ENCODE data around the gene ABHD2. TPM values are rescaled to one million over a fixed set of nuclear protein-coding genes. Genes with fewer than 3 reads are reported as not detected.

The ABHD2 gene
- total RNA-seq, 1 donor: 115 TPM

DNA sequence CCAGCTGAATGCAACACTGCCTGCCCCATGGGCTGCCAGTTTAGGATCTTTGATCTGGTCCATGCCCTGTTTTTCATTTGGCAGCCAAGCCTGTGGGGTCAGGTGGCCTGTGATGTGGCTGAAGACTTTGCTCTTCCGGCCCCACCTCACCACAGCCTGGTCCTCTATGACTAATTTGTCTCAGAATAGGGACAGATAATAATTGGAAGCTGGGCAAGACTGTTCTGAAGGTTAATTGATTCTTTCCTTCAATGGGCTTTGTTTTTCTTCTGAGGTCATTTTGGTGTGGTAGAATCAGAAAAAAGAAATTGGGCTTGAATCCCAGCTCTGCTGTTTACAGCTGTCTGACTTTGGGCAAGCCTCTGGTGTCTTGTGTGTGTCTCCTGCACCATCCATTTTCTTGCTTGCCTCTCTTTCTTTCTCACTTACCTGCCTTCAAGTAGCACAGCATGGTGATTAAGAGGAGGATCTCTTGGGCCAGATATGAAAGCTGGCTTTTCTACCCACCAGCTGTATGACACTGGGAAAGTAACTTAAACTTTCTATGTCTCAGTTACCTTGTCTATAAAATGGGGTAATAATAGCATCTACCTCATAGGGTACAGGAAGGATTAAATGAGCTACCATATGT is 24.2 kb downstream of the ABHD2 start:
- H3K79me2 ChIP-seq (ENCODE audit: insufficient read depth, low read length): peaks cover 75% of the 10 kb centered on the region
- TF ChIP-seq, protein P1, sequence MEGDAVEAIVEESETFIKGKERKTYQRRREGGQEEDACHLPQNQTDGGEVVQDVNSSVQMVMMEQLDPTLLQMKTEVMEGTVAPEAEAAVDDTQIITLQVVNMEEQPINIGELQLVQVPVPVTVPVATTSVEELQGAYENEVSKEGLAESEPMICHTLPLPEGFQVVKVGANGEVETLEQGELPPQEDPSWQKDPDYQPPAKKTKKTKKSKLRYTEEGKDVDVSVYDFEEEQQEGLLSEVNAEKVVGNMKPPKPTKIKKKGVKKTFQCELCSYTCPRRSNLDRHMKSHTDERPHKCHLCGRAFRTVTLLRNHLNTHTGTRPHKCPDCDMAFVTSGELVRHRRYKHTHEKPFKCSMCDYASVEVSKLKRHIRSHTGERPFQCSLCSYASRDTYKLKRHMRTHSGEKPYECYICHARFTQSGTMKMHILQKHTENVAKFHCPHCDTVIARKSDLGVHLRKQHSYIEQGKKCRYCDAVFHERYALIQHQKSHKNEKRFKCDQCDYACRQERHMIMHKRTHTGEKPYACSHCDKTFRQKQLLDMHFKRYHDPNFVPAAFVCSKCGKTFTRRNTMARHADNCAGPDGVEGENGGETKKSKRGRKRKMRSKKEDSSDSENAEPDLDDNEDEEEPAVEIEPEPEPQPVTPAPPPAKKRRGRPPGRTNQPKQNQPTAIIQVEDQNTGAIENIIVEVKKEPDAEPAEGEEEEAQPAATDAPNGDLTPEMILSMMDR (IDR thresholded peaks at IDR 0.05; ENCODE audit: extremely low read depth, low read depth, low read length): no peak
- H3K4me3 ChIP-seq (ENCODE audit: insufficient read depth, low read length): no peak overlapping the region
- H3K27me3 ChIP-seq (ENCODE audit: insufficient read depth, low read length): no peaks in the 10 kb centered on the region
- peaks cover 2% of the 10 kb centered on the region for H4K20me1 ChIP-seq (ENCODE audit: insufficient read depth, low read length)
- H3K36me3 ChIP-seq (ENCODE audit: insufficient read depth, low read length): peaks cover 28% of the 10 kb centered on the region
- H3K4me1 ChIP-seq (ENCODE audit: insufficient read depth, low read length): peaks cover 48% of the 10 kb centered on the region
- peak overlapping the region; percentile 42 for H3K4me2 ChIP-seq (ENCODE audit: insufficient read depth, low read length)
- no peaks in the 10 kb centered on the region for H3K9me3 ChIP-seq (ENCODE audit: low read depth, low read length)
- H3K27ac ChIP-seq (ENCODE audit: low read depth, low read length): peak overlapping the region; percentile 63
- no peak for DNase-seq (ENCODE audit: insufficient read length, low spot score, missing footprints)
- peak overlapping the region; percentile 17 for H2AFZ ChIP-seq (ENCODE audit: low read length)

DNA sequence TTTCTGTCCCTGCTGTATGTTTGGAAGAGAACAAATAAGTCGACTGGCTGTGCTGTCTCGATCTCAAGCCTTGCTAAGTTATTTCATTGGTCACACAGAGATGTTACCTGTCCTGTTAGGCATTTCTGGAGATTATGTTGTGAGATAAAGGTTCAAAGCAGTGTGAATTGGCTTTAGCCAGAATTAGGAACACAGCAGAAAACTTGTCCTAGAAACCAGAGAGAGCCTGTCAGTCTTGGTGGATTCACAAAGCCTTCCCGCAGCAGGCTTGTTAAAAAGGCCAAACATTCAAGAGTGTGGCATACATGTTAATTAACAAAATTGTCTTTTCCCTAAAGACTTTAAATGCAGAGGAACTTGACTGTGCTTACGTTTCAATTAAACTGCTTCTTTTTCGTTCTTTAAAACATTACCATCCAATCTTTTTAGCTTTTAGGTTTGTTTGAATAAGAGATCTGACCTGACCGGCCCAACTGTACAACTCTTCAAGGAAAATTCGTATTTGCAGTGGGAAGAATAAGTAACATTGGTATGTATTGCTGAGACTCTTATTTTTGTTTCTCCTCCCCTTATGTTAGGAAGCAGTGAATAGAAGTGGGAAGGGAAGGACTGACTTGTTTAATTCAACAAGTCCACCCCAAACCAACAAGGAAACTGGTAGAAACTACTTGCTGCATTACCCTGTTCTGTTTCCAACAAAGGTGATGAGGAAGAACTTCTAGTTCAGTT is 25.2 kb downstream of the ABHD2 start:
- Histone ChIP-seq H3K36me3 (ENCODE audit: insufficient read depth, low read length) (peaks cover 36% of the 10 kb centered on the region), H3K79me2 (ENCODE audit: insufficient read depth, low read length) (peaks cover 70% of the 10 kb centered on the region), H3K4me2 (ENCODE audit: insufficient read depth, low read length) (no peak overlapping the region), H3K27ac (ENCODE audit: low read depth, low read length) (peak overlapping the region; percentile 63), H3K27me3 (ENCODE audit: insufficient read depth, low read length) (no peaks in the 10 kb centered on the region), H3K4me1 (ENCODE audit: insufficient read depth, low read length) (peaks cover 44% of the 10 kb centered on the region), H3K4me3 (ENCODE audit: insufficient read depth, low read length) (no peak overlapping the region), H2AFZ (ENCODE audit: low read length) (no peak overlapping the region), H3K9me3 (ENCODE audit: low read depth, low read length) (no peaks in the 10 kb centered on the region), H4K20me1 (ENCODE audit: insufficient read depth, low read length) (peaks cover 2% of the 10 kb centered on the region)
- TF ChIP-seq, protein P1 (IDR thresholded peaks at IDR 0.05; ENCODE audit: extremely low read depth, low read depth, low read length): no peak
- DNase-seq (ENCODE audit: insufficient read length, low spot score, missing footprints): no peak

DNA sequence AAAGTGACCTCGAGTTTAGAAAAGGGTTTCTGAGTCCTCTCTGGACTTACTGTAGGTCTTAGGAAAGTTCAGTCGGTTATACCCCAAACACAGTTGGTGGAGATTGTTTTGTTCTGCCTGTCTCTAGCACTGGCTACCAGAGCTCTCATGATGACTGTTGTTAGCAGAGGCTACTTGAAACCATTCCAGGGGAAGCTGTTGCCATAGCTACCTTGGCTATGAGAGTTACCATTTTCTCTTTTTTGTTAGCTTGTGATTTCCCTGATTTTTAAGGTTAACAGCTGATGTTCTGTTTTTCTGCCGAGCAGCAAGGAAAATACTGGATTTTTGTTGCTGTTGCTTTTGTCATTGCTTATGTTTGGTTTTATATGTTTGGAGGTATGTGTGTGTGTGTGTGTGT is 26.7 kb downstream of the ABHD2 start:
- Histone ChIP-seq H3K4me3 (ENCODE audit: insufficient read depth, low read length) (no peak overlapping the region), H4K20me1 (ENCODE audit: insufficient read depth, low read length) (peaks cover 2% of the 10 kb centered on the region), H2AFZ (ENCODE audit: low read length) (no peak overlapping the region), H3K9me3 (ENCODE audit: low read depth, low read length) (no peaks in the 10 kb centered on the region), H3K4me1 (ENCODE audit: insufficient read depth, low read length) (peaks cover 58% of the 10 kb centered on the region), H3K79me2 (ENCODE audit: insufficient read depth, low read length) (peaks cover 66% of the 10 kb centered on the region), H3K36me3 (ENCODE audit: insufficient read depth, low read length) (peaks cover 42% of the 10 kb centered on the region), H3K27me3 (ENCODE audit: insufficient read depth, low read length) (no peaks in the 10 kb centered on the region), H3K4me2 (ENCODE audit: insufficient read depth, low read length) (no peak overlapping the region), H3K27ac (ENCODE audit: low read depth, low read length) (peak overlapping the region; percentile 42)
- no peak for DNase-seq (ENCODE audit: insufficient read length, low spot score, missing footprints)
- TF ChIP-seq, protein P1 (IDR thresholded peaks at IDR 0.05; ENCODE audit: extremely low read depth, low read depth, low read length): no peak

DNA sequence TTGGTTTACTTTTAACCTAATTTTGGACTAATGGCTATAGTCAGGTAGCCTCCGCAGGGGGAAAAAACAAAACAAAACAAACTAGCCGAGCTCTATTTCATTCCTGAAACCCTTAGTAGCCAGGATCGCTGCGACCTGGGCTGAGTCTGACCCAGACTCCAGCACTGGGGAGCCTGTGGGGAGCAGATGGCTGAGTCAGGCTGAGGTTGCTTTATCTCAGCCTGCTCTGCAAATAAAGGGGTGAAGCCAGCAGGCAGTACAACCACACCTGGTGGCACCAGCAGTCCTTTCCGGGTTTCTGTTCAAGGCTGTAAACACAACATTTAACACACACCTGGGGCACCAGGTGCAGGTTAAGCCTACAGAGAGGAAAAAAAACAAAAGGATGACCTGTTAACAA is 27.3 kb downstream of the ABHD2 start:
- Histone ChIP-seq H2AFZ (ENCODE audit: low read length) (no peak overlapping the region), H3K27me3 (ENCODE audit: insufficient read depth, low read length) (no peaks in the 10 kb centered on the region), H3K9me3 (ENCODE audit: low read depth, low read length) (no peaks in the 10 kb centered on the region), H3K36me3 (ENCODE audit: insufficient read depth, low read length) (peaks cover 42% of the 10 kb centered on the region), H3K79me2 (ENCODE audit: insufficient read depth, low read length) (peaks cover 61% of the 10 kb centered on the region), H3K4me1 (ENCODE audit: insufficient read depth, low read length) (peaks cover 63% of the 10 kb centered on the region), H4K20me1 (ENCODE audit: insufficient read depth, low read length) (peaks cover 2% of the 10 kb centered on the region), H3K4me2 (ENCODE audit: insufficient read depth, low read length) (no peak overlapping the region), H3K4me3 (ENCODE audit: insufficient read depth, low read length) (no peak overlapping the region), H3K27ac (ENCODE audit: low read depth, low read length) (peak overlapping the region; percentile 42)
- no peak for DNase-seq (ENCODE audit: insufficient read length, low spot score, missing footprints)
- TF ChIP-seq, protein P1 (IDR thresholded peaks at IDR 0.05; ENCODE audit: extremely low read depth, low read depth, low read length): no peak
